SK-N-SH treated with all-trans-retinoic acid at 6 μM for 48 hours (cell line): Measurements from ENCODE around the gene ZNF728.

Experiments used
- ZFP3 ChIP-seq: fragments of 250-450 bp; sonication (Bioruptor Pico); IDR thresholded peaks from 2 replicates; pipeline ENCODE4 v1.5.0; 2020; ENCODE audit warnings: mild to moderate bottlenecking, moderate library complexity
- TF ChIP-seq, protein P1 (sequence below): fragments of 250-450 bp; sonication (Bioruptor Pico); IDR thresholded peaks from 2 replicates; pipeline ENCODE4 v1.8.0; 2020; ENCODE audit warnings: mild to moderate bottlenecking, moderate library complexity, borderline replicate concordance

DNA sequence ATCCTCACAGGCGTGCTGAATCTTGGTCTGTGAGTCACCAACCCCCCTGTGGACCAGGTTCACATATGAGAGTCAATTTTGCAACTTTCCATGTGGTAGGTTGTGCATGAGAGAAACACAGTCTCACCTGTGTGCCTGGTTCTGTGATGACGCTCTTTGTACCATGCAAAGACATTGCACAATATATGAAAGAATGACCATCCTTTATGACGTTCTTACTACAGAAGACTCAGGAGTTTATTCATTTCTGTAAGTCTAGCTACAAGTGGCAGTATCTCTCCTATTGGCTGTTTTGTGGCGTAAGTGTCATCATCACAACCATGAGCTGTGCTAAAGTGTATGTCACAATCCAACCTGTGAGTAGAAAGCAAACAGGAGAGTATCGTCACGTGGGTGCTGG is 43.8 kb upstream of the ZNF728 start:
- TF ChIP-seq ZFP3 (CRISPR knock-in tag): no peak
- TF ChIP-seq, protein P1, sequence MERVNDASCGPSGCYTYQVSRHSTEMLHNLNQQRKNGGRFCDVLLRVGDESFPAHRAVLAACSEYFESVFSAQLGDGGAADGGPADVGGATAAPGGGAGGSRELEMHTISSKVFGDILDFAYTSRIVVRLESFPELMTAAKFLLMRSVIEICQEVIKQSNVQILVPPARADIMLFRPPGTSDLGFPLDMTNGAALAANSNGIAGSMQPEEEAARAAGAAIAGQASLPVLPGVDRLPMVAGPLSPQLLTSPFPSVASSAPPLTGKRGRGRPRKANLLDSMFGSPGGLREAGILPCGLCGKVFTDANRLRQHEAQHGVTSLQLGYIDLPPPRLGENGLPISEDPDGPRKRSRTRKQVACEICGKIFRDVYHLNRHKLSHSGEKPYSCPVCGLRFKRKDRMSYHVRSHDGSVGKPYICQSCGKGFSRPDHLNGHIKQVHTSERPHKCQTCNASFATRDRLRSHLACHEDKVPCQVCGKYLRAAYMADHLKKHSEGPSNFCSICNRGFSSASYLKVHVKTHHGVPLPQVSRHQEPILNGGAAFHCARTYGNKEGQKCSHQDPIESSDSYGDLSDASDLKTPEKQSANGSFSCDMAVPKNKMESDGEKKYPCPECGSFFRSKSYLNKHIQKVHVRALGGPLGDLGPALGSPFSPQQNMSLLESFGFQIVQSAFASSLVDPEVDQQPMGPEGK (CRISPR knock-in tag): no peak
